Esophagus squamous epithelium (tissue), 5 donors: ENCODE measurements around the gene TTC39A. TPM values are rescaled to one million over a fixed set of nuclear protein-coding genes. Genes with fewer than 3 reads are reported as not detected.

ENCODE experiments used
- DNase-seq: peaks from one replicate; lab custom pipeline; 2025; lab: John Stamatoyannopoulos, UW
- H3K27ac ChIP-seq, 4 donors: fragments of 200-600 bp; sonication (generic); one replicate each; pipeline ENCODE4 v1.5.1; 2016 to 2019; ENCODE audit warnings: mild to moderate bottlenecking in 1 of 4
- H3K27me3 ChIP-seq, 4 donors: fragments of 200-600 bp; sonication (generic); 1 replicate in 3 of 4; 2 replicates in 1 of 4; pipeline versions ENCODE4 v1.5.1 to v1.6.0; 2017 to 2021; ENCODE audit warnings: antibody characterized with exemption in 1 of 4
- H3K36me3 ChIP-seq, 3 donors: fragments of 200-600 bp; sonication (generic); one replicate each; pipeline ENCODE4 v1.5.1; 2016 to 2019
- H3K4me1 ChIP-seq, 3 donors: fragments of 200-600 bp; sonication (generic); one replicate each; pipeline ENCODE4 v1.5.1; 2017 to 2019
- H3K4me3 ChIP-seq, 4 donors: fragments of 200-600 bp; sonication (generic); 1 replicate in 3 of 4; 2 replicates in 1 of 4; pipeline ENCODE4 v1.5.1; 2016 to 2019; ENCODE audit warnings: mild to moderate bottlenecking in 2 of 4, moderate library complexity in 1 of 4
- H3K9me3 ChIP-seq, 3 donors: fragments of 200-600 bp; sonication (generic); one replicate each; pipeline ENCODE4 v1.5.1; 2016 to 2019
- CTCF ChIP-seq, 6 experiments: fragments of 450-650 bp in 4 of 6; fragments of 200-600 bp in 2 of 6; sonication (generic) in 2 of 6; IDR thresholded peaks; one replicate each; pipeline ENCODE4 v1.5.1; 2016 to 2019; ENCODE audit warnings: antibody characterized with exemption in 6 of 6, mild to moderate bottlenecking in 4 of 6, moderate library complexity in 4 of 6
- POLR2A ChIP-seq, 4 donors: fragments of 450-650 bp; IDR thresholded peaks; one replicate each; pipeline ENCODE4 v1.6.1; 2017; ENCODE audit warnings: antibody characterized with exemption in 4 of 4, mild to moderate bottlenecking in 4 of 4, moderate library complexity in 3 of 4
- WGBS, 2 donors: methylation state at CpG; one replicate each; pipeline ENCODE4 v1.1.5; 2018; 5-methylcytosine and 5-hydroxymethylcytosine counted together
- intact Hi-C: fragments of 100-400 bp; cut with DNase I; formaldehyde crosslinking; loops from one replicate; pipeline ENCODE4 v1.15.0; 2022
- total RNA-seq, 4 donors: library from RNA; depleted of rRNA; stranded (reverse); fragments of >200 nt; gene quantifications; one replicate each; pipeline ENCODE4 v1.1.0, GENCODE V29; 2016
- donor health status: DM: yes; HTN: yes; CAD: no.

Gene TTC39A
- total RNA-seq, 4 donors from 2014 or later: 16.4 to 60.9 (median 48.8) TPM

GRCh38 chr1:51341876-51342496, 11.6 kb upstream of the TTC39A start:
- TF ChIP-seq POLR2A (IDR thresholded peaks at IDR 0.05) (no peak), CTCF (IDR thresholded peaks at IDR 0.05) (no peak)
- Histone ChIP-seq H3K27ac (no peak overlapping the region), H3K9me3 (no peaks in the 10 kb centered on the region), H3K4me3 (no peak overlapping the region), H3K27me3 (peaks cover 0 to 37% (median 5%) of the 10 kb centered on the region in 4 donors), H3K4me1 (peaks cover 0 to 18% (median 9%) of the 10 kb centered on the region in 3 donors), H3K36me3 (no peaks in the 10 kb centered on the region)
- DNase-seq: no peak
- intact Hi-C loops: no loop called here
- WGBS, 2 donors: 86 to 93% methylated on average over 3 to 4 of the region's 4 CpGs

GRCh38 chr1:51340380-51340779, 10.0 kb upstream of the TTC39A start:
- Histone ChIP-seq H3K36me3 (no peaks in the 10 kb centered on the region), H3K4me3 (no peak overlapping the region), H3K27me3 (peaks cover 0 to 32% (median 5%) of the 10 kb centered on the region in 4 donors), H3K9me3 (no peaks in the 10 kb centered on the region), H3K27ac (no peak overlapping the region), H3K4me1 (peaks cover 0 to 24% (median 9%) of the 10 kb centered on the region in 3 donors)
- 95 to 98% methylated on average over 5 to 6 of the region's 6 CpGs for WGBS, 2 donors
- intact Hi-C loops: no loop called here
- TF ChIP-seq CTCF (IDR thresholded peaks at IDR 0.05) (no peak), POLR2A (IDR thresholded peaks at IDR 0.05) (no peak)
- no peak for DNase-seq

- WGBS, 2 donors: 71 to 75% methylated on average over 4 of the region's 4 CpGs
- H3K27me3 ChIP-seq: no peaks in the 10 kb centered on the region
- peak overlapping the region in 2 of 4 donors; percentile 11 to 84 for H3K27ac ChIP-seq
- TF ChIP-seq CTCF (IDR thresholded peaks at IDR 0.05): no peak
- TF ChIP-seq POLR2A (IDR thresholded peaks at IDR 0.05): no peak
- H3K36me3 ChIP-seq: no peaks in the 10 kb centered on the region
- no peaks in the 10 kb centered on the region for H3K9me3 ChIP-seq
- H3K4me1 ChIP-seq: peaks cover 0 to 29% (median under 1%) of the 10 kb centered on the region in 3 donors
- intact Hi-C loops: no loop called here
- no peak for DNase-seq
- no peak overlapping the region for H3K4me3 ChIP-seq
Observed at GRCh38 chr1:51336711-51337110, 6.3 kb upstream of the TTC39A start.

GRCh38 chr1:51336004-51336403, 5.6 kb upstream of the TTC39A start:
- intact Hi-C loops: no loop called here
- Histone ChIP-seq H3K4me1 (peaks cover 4 to 36% (median 7%) of the 10 kb centered on the region in 3 donors), H3K4me3 (no peak overlapping the region), H3K9me3 (no peaks in the 10 kb centered on the region), H3K36me3 (no peaks in the 10 kb centered on the region), H3K27ac (peak overlapping the region; percentile 28 to 84 (median 54)), H3K27me3 (peaks cover 0 to 4% (median 0%) of the 10 kb centered on the region in 4 donors)
- no peak for TF ChIP-seq POLR2A (IDR thresholded peaks at IDR 0.05)
- TF ChIP-seq CTCF (IDR thresholded peaks at IDR 0.05): no peak
- DNase-seq: no peak
- WGBS, 2 donors: 38% methylated on average over 2 of the region's 3 CpGs; no CpG with 5 or more reads in 1 of the 2 donors
